DMS153 treated with DMSO at 0.1 percent for 48 hours (cell line): ENCODE measurements around the gene CCL22.

ENCODE experiments used
- DNase-seq: peaks from one replicate; lab custom pipeline; 2025; ENCODE audit not compliant: unreplicated experiment; lab: John Stamatoyannopoulos, UW

CCL22 gene

GRCh38 chr16:57345666-57346204 lies 12.8 kb upstream of the CCL22 start:
- DNase-seq: no peak

- no peak for DNase-seq
Observed at GRCh38 chr16:57347858-57348257, 10.7 kb upstream of the CCL22 start.

GRCh38 chr16:57348327-57348726 lies 10.3 kb upstream of the CCL22 start:
- DNase-seq: no peak

GRCh38 chr16:57349212-57350031 lies 9.2 kb upstream of the CCL22 start:
- DNase-seq: no peak

- DNase-seq: no peak
Observed at GRCh38 chr16:57352636-57353047, 5.9 kb upstream of the CCL22 start.

- DNase-seq: no peak
Observed at GRCh38 chr16:57354311-57354710, 4.3 kb upstream of the CCL22 start.

- DNase-seq: no peak
Observed at GRCh38 chr16:57355898-57356414, 2.6 kb upstream of the CCL22 start.

- no peak for DNase-seq
Observed at GRCh38 chr16:57356547-57356946, 2.0 kb upstream of the CCL22 start.

GRCh38 chr16:57357330-57358085 lies 1.1 kb upstream of the CCL22 start:
- no peak for DNase-seq

- no peak for DNase-seq
Observed at GRCh38 chr16:57358086-57358420, 530 bp upstream of the CCL22 start.

GRCh38 chr16:57360321-57360935 lies 1.8 kb downstream of the CCL22 start:
- DNase-seq: no peak

GRCh38 chr16:57361404-57361803 lies 2.8 kb downstream of the CCL22 start:
- no peak for DNase-seq

GRCh38 chr16:57364143-57364542 lies 5.6 kb downstream of the CCL22 start:
- no peak for DNase-seq

GRCh38 chr16:57366544-57367040 lies 8.0 kb downstream of the CCL22 start:
- DNase-seq: no peak

- DNase-seq: no peak
Observed at GRCh38 chr16:57367116-57367752, 8.7 kb downstream of the CCL22 start.

GRCh38 chr16:57371494-57372371 lies 13.2 kb downstream of the CCL22 start:
- no peak for DNase-seq

GRCh38 chr16:57372372-57373116 lies 14.0 kb downstream of the CCL22 start, which contains the start of gene CX3CL1:
Gene CX3CL1 (plus strand): TSS chr16:57372490. CDS start chr16:57372569, 79 bp downstream.
- no peak for DNase-seq

- no peak for DNase-seq
Observed at GRCh38 chr16:57373117-57373947, 14.7 kb downstream of the CCL22 start.
